ENCODE data around the gene PAK4. TPM values are rescaled to one million over a fixed set of nuclear protein-coding genes. Genes with fewer than 3 reads are reported as not detected.
A peak's percentile ranks its signal among the peaks of the same experiment; 100 is the strongest.

The PAK4 gene
- total and polyA plus RNA-seq, 8 donors: 19.4 to 38.4 (median 29.4) TPM

- no peaks in the 10 kb centered on the region for H3K27me3 ChIP-seq
- DNase-seq (peak in 1 of 6 donors; percentile 17), FAIRE-seq (no peak), ATAC-seq (no peak)
- H3K36me3 ChIP-seq: no peaks in the 10 kb centered on the region
- whole genome bisulfite sequencing, 2 donors: 37 to 41% methylated on average over 13 of the region's 13 CpGs
- no peak overlapping the region for H3K4me3 ChIP-seq
- intact Hi-C loops (cut with DNase I): no loop called here
- H3K4me1 ChIP-seq: peaks cover 32 to 39% (median 38%) of the 10 kb centered on the region in 3 donors
- H3K9me3 ChIP-seq: no peaks in the 10 kb centered on the region
- H3K27ac ChIP-seq: peak overlapping the region in 3 of 4 donors; percentile 69 to 78 (median 74)
- no peak for TF ChIP-seq CTCF (IDR thresholded peaks at IDR 0.05)
These were observed 28.6 kb downstream of the PAK4 start for GRCh38 chr19:39154100-39154628.

DNA sequence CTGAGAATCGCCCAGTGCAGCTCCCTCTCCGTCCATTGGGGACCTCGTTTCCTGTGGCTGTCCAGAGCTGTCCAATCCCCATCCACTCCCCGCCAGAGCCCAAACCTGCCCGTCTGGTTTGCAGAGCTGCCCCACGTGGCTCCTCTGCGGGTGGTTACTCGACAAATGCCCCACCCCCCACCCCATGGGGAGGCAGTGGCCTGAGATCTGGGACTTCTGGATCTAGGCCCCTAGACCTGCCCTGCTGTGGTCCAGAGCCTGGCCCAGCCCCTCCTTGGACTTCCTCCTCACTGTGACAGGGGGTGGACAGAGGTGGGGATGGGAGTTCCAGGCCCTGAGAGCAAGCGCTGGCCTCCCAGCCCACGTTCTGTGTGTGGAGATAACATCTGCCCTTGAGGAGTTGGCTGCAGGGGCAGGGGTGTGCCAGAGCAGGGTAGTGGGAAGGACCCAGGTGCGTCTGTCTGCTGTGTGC is 29.1 kb downstream of the PAK4 start:
- intact Hi-C loops (cut with DNase I): no loop called here
- FAIRE-seq: no peak
- no peak for TF ChIP-seq CTCF (IDR thresholded peaks at IDR 0.05)

GRCh38 chr19:39155114-39155700 is 29.6 kb downstream of the PAK4 start:
- Histone ChIP-seq H3K36me3 (no peaks in the 10 kb centered on the region), H3K27ac (peak overlapping the region; percentile 69 to 78 (median 72)), H3K27me3 (no peaks in the 10 kb centered on the region), H3K4me3 (no peak overlapping the region), H3K9me3 (no peaks in the 10 kb centered on the region), H3K4me1 (peaks cover 32 to 41% (median 38%) of the 10 kb centered on the region in 3 donors)
- no peak for FAIRE-seq
- peak; percentile 6 to 31 (median 18) for ATAC-seq
- DNase-seq: peak in 4 of 6 donors; percentile 28 to 70 (median 42)
- 27 to 46% methylated on average over 11 of the region's 11 CpGs for WGBS, 2 donors
- TF ChIP-seq CTCF (IDR thresholded peaks at IDR 0.05): no peak
- intact Hi-C loops (cut with DNase I): no loop called here

More for the DNA sequence above, 29.1 kb downstream of the PAK4 start:
- 11 to 12% methylated on average over 11 of the region's 11 CpGs for WGBS, 2 donors
- H3K27ac ChIP-seq: peak overlapping the region; percentile 69 to 78 (median 72)
- DNase-seq (peak; percentile 83 to 94 (median 89)), ATAC-seq (peak; percentile 78 to 86 (median 84))
- H3K4me3 ChIP-seq: no peak overlapping the region
- H3K36me3 ChIP-seq: no peaks in the 10 kb centered on the region
- no peaks in the 10 kb centered on the region for H3K27me3 ChIP-seq
- H3K4me1 ChIP-seq: peaks cover 32 to 39% (median 38%) of the 10 kb centered on the region in 3 donors
- no peaks in the 10 kb centered on the region for H3K9me3 ChIP-seq

- no peaks in the 10 kb centered on the region for H3K36me3 ChIP-seq
- intact Hi-C loops (cut with DNase I): no loop called here
- no peaks in the 10 kb centered on the region for H3K27me3 ChIP-seq
- H3K27ac ChIP-seq: peak overlapping the region; percentile 47 to 78 (median 69)
- H3K4me1 ChIP-seq: peaks cover 34 to 47% (median 40%) of the 10 kb centered on the region in 3 donors
- FAIRE-seq (no peak), ATAC-seq (peak in 2 of 4 donors; percentile 8 to 9), DNase-seq (peak in 4 of 6 donors; percentile 35 to 64 (median 46))
- H3K9me3 ChIP-seq: no peaks in the 10 kb centered on the region
- H3K4me3 ChIP-seq: peak overlapping the region in 1 of 4 donors; percentile 31
- TF ChIP-seq CTCF (IDR thresholded peaks at IDR 0.05): no peak
- WGBS, 2 donors: 43 to 65% methylated on average over 15 of the region's 15 CpGs
These were observed 30.2 kb downstream of the PAK4 start for GRCh38 chr19:39155741-39156140.
